Colonic mucosa (tissue), 4 donors: ENCODE measurements around the gene ASCL2. TPM values are rescaled to one million over a fixed set of nuclear protein-coding genes. Genes with fewer than 3 reads are reported as not detected.

Experiments used
- DNase-seq: peaks from one replicate; pipeline ENCODE4 v3.0.0-alpha.2; 2020
- H3K27ac ChIP-seq: fragments of 200-600 bp; one replicate; pipeline ENCODE4 v1.8.0; 2021
- H3K27me3 ChIP-seq: fragments of 200-600 bp; one replicate; pipeline ENCODE4 v1.8.0; 2021
- H3K36me3 ChIP-seq: fragments of 200-600 bp; one replicate; pipeline ENCODE4 v1.8.0; 2021
- H3K4me1 ChIP-seq: fragments of 200-600 bp; one replicate; pipeline ENCODE4 v1.8.0; 2021; ENCODE audit warnings: mild to moderate bottlenecking
- H3K4me3 ChIP-seq: fragments of 200-600 bp; one replicate; pipeline ENCODE4 v1.8.0; 2021
- H3K9ac ChIP-seq, 2 donors: one replicate each; pipeline ENCODE4 v1.7.0; 2013; ENCODE audit warnings: control low read depth in 2 of 2, low read depth in 2 of 2, low read length in 2 of 2
- H3K9me3 ChIP-seq: fragments of 200-600 bp; one replicate; pipeline ENCODE4 v1.8.0; 2021
- intact Hi-C: fragments of 100-400 bp; cut with DNase I; formaldehyde crosslinking; loops from one replicate; pipeline ENCODE4 v1.14.1; 2022
- total RNA-seq, 2 donors: library from RNA; stranded (reverse); fragmentation: NEBNext Ultra II Directional in 1 of 2; extraction: Animal tissue kit (Norgen Biotek cat#: 25700) in 1 of 2; gene quantifications; one replicate each; pipeline ENCODE4 v1.2.1, GENCODE V29; 2021
- TF ChIP-seq, protein P1 (sequence below): fragments of 200-600 bp; IDR thresholded peaks from one replicate; pipeline ENCODE4 v1.8.0; 2022; ENCODE audit warnings: antibody characterized with exemption, mild to moderate bottlenecking
- donor health status: healthy.
- donor health status: DM: no; HTN: no; CAD: no.
- donor health status: DM: no; HTN: no; CAD: no.

ASCL2 gene, protein sequence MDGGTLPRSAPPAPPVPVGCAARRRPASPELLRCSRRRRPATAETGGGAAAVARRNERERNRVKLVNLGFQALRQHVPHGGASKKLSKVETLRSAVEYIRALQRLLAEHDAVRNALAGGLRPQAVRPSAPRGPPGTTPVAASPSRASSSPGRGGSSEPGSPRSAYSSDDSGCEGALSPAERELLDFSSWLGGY
- 10 to 100 TPM in 1 of 2 donors, 1 to 10 TPM in 1; 4.8 to 16.4 TPM for total RNA-seq

DNA sequence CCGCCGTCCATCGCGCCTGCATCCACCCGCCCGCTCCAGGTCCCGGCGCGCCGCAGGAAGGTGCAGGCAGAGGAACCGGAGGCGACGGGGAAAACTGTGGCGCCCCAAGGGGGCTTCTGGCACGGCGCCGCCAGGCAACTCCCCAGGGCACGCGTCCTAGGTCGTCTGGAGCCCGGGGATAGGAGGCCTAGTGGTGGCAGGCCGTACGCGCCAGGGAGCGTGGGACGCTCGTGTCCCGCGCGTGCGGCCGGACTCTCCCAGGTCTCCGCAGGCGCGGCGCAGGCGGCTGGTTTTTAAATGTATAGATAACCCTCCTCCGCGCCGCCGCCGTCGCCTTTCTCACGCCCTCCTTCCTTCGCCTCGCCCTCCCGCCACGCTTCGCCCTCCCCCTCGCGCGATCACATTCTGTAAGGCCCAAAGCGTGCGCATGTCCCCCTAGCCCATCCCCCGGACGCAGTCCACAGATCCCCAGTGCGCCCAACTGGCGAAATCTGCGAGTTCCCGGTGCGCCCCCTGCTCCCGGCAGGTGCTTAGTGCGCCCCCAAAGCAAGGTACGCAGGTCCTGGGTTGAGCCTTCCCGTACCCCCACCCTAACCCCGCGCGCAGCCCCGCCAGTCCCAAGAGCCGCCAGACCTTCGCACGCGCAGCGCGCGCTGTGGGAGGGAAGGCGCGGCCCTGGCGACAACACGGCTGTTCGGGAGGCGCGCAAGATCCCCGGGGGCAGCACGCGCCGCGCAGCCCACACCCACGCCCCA lies at the start of gene ASCL2:
Gene ASCL2 (minus strand): TSS at position 267 of the 755 bp plus-strand sequence. CDS start 256 bp downstream, at position 11.
- Histone ChIP-seq H3K9me3 (no peaks in the 10 kb centered on the region), H3K27ac (peak within 1 kb of the TSS; percentile 47), H3K4me1 (no peaks in the 10 kb centered on the region), H3K9ac (peak within 1 kb of the TSS in 1 of 2 donors; percentile 49), H3K27me3 (peaks cover 30% of the 10 kb centered on the region), H3K4me3 (peak within 1 kb of the TSS; percentile 30), H3K36me3 (no peaks in the 10 kb centered on the region)
- intact Hi-C loops, result no loop called here
- TF ChIP-seq, protein P1, sequence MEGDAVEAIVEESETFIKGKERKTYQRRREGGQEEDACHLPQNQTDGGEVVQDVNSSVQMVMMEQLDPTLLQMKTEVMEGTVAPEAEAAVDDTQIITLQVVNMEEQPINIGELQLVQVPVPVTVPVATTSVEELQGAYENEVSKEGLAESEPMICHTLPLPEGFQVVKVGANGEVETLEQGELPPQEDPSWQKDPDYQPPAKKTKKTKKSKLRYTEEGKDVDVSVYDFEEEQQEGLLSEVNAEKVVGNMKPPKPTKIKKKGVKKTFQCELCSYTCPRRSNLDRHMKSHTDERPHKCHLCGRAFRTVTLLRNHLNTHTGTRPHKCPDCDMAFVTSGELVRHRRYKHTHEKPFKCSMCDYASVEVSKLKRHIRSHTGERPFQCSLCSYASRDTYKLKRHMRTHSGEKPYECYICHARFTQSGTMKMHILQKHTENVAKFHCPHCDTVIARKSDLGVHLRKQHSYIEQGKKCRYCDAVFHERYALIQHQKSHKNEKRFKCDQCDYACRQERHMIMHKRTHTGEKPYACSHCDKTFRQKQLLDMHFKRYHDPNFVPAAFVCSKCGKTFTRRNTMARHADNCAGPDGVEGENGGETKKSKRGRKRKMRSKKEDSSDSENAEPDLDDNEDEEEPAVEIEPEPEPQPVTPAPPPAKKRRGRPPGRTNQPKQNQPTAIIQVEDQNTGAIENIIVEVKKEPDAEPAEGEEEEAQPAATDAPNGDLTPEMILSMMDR, result no peak
- peak; percentile 33 for DNase-seq

DNA sequence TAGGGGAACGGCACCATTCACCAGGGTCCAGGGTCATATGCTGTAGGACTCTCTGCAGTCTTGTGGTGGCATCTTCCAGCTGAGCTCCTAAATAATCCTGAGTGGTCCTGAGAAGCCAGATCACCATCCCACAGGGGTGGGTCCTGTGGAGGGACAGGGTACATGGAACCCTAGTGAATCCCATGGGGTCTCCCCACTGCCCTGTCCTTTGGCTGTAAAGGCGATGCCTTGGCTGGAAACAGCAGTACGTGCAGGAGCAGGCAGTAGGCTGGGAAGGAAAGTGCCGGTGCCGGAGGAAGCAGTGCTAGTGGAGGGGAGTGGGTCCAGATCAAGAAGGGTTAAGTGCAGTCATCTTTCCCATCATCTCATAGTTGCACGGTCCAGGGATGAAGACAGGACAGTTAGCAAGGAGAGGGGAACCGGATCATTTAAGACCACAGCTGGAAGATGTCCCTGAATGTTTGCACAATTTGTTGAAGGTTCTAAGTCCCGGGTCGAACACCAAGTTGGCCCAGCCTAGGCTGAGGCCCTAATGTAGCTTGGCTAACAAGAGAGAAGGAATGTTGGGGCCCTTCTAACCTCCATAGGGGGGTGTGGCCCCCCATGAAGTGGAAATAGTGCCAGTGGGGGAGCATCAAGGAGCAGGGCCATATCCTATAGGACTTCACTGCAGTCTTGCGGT lies 49.5 kb upstream of the ASCL2 start:
- Histone ChIP-seq H3K4me1 (no peaks in the 10 kb centered on the region), H3K4me3 (no peak overlapping the region), H3K9me3 (no peaks in the 10 kb centered on the region), H3K36me3 (no peaks in the 10 kb centered on the region), H3K9ac (peak overlapping the region in 1 of 2 donors; percentile 8), H3K27ac (no peak overlapping the region), H3K27me3 (no peaks in the 10 kb centered on the region)
- TF ChIP-seq, protein P1, result no peak
- DNase-seq, result no peak
- intact Hi-C loops, result no loop called here

DNA sequence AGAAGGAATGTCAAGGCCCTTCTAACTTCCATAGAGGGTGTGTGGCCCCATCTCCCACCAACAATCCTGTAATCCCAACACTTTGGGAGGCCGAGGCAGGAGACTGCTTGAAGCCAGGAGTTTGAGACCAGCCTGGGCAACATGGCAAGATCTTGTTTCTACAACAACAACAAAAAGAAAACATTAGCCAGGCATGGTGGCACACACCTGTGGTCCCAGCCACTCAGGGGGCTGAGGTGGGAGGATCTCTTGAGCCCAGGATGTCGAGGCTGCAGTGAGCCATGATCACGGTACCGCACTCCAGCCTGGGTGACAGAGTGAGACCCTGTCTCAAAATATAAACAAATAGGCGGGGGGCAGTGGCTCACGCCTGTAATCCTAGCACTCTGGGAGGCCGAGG lies 48.3 kb upstream of the ASCL2 start:
- Histone ChIP-seq H3K4me3 (no peak overlapping the region), H3K9ac (no peak overlapping the region), H3K4me1 (no peaks in the 10 kb centered on the region), H3K36me3 (no peaks in the 10 kb centered on the region), H3K27me3 (no peaks in the 10 kb centered on the region), H3K9me3 (no peaks in the 10 kb centered on the region), H3K27ac (no peak overlapping the region)
- TF ChIP-seq, protein P1, result no peak
- intact Hi-C loops, result no loop called here
- no peak for DNase-seq

DNA sequence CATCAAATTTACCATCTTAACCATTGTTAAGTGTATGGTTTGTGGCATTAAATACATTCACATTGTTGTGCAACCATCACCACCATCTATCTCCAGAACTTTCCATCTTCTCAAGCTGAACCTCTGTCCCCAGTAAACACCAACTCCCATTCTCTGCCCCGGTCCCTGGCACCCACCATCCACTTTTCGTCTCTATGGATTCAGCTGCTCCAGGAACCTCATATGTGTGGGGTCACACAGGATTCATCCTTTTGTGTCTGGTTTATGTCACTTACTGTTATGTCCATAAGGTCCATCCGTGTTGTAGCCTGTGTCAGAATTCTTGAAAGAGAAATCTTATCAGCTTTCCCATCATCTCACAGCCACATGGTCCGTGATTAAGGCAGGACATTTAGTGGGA lies 47.7 kb upstream of the ASCL2 start:
- intact Hi-C loops, result no loop called here
- no peaks in the 10 kb centered on the region for H3K36me3 ChIP-seq
- H3K9ac ChIP-seq, result no peak overlapping the region
- DNase-seq, result no peak
- TF ChIP-seq, protein P1, result no peak
- no peaks in the 10 kb centered on the region for H3K4me1 ChIP-seq
- H3K27ac ChIP-seq, result no peak overlapping the region
- H3K4me3 ChIP-seq, result no peak overlapping the region
- no peaks in the 10 kb centered on the region for H3K27me3 ChIP-seq
- no peaks in the 10 kb centered on the region for H3K9me3 ChIP-seq

DNA sequence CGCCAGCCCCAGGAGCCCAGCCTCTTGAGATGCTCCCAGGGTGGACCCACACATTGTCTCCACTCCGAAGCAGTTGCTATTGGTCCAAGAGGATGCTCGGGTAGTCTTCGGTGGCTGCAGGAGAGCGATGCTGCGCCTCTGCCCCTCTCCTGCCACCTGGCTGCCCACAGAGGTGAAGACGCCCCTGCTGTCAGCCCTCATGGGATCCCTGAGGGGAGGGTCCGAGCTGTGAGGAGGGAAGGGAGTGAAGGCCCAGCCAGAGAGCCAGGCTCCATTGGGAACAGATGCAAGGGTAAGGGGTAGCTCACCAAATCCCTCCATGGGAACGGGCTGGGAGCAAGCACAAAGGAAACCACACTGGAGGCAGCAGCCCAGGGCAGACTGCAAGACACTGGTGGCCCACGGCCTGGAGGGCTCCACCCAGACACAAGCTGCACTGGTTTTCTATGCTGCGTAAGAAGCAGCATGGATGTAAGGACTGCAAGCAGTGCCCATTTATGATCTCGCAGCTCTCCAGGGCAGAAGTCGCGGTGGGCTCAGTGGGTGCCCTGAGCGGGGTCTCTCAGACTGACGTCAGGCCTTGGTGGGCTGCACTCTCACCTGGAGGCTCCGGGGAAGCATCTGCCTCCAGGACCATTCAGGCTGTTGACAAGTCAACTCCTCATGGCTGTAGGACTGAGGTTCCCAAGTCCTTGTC lies 47.1 kb upstream of the ASCL2 start:
- Histone ChIP-seq H3K27ac (no peak overlapping the region), H3K4me1 (no peaks in the 10 kb centered on the region), H3K36me3 (no peaks in the 10 kb centered on the region), H3K4me3 (no peak overlapping the region), H3K27me3 (no peaks in the 10 kb centered on the region), H3K9me3 (no peaks in the 10 kb centered on the region), H3K9ac (no peak overlapping the region)
- intact Hi-C loops, result no loop called here
- TF ChIP-seq, protein P1, result no peak
- no peak for DNase-seq
